GM21381 (cell line): Measurements from ENCODE around the gene VPS54.
A peak's percentile ranks its signal among the peaks of the same experiment; 100 is the strongest.
"Not testable (repeated sequence)": the region's sequence is repeated elsewhere in the genome, so short reads cannot be mapped to it uniquely, and the experiment has no call there.

Experiments
- ATAC-seq: cut with Tn5 transposase; IDR thresholded peaks from one replicate; pipeline ENCODE4 v1.9.1; 2021; ENCODE audit warnings: mild to moderate bottlenecking, moderate library complexity; ENCODE audit not compliant: unreplicated experiment

VPS54 gene

GRCh38 chr2:63994329-63995070 lies 24.7 kb downstream of the VPS54 start:
- not testable (repeated sequence) for ATAC-seq

- ATAC-seq, result no peak
Measured at GRCh38 chr2:63993871-63994270, 25.4 kb downstream of the VPS54 start.

- ATAC-seq, result not testable (repeated sequence)
Measured at GRCh38 chr2:63993130-63993584, 26.1 kb downstream of the VPS54 start.

DNA sequence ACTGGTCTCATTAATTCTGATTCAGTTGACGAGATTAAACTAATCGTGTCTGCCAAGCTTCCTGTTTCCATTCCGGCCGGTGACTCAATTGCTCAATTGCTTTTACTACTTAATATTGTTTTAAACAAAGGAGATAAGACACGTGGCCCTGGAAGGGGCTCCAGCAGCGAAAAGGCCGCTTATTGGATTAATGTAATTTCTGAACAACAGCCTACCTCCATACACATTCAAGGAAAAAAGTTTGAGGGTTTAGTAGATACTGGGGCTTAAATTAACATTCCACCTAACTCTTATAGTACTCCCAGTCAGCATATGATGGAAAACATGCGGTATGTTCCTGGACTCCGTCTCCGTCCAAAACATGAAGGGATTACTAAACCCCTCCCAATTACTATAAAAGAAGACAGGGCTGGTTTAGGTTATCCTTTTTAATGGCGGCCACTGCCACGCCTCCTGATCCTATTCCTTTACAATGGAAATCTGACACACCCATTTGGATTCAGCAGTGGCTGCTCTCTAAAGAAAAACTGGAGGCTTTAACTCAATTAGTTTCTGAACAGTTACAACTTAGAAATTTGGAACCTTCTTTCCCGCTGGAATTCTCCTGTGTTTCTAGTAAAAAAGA lies 27.1 kb downstream of the VPS54 start:
- no peak for ATAC-seq

DNA sequence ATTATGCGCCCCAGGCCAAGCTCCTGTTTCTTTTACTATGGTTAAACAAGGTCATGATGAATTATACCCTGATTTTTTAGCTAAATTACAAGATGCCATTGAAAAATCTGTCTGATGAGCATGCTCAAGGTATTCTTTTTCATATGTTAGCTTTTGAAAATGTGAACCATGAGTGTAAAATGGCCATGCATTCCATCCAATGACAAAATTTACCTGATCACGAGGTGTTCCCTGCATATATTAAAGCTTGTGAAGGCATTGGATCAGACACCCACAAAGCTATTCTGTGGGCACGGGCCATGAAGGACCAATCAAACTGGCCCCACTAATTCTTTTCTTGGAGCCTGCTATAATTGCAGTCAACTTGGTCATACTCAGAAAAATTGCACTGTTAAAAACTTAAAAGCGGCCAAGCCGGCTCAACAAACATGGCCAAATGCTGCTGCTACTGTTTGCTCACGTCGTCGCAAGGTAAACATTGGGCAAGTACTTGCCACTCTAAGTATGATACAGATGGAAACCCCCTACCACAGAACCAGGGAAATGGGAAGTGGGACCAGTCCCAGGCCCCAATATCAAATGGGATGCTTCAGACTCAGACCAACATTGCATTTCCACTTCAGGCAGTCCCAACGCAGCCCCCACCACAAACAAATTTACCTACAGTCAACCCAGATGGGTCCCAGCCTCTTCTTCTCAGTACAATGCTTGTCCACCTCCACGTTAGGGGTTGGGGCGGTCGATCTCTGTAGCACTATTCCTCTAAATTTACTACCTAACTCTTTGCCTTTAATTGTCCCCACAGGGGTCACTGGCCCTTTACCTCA lies 27.8 kb downstream of the VPS54 start:
- ATAC-seq, result not testable (repeated sequence)

GRCh38 chr2:63990072-63990471 lies 29.2 kb downstream of the VPS54 start:
- no peak for ATAC-seq

GRCh38 chr2:63988842-63989436 lies 30.3 kb downstream of the VPS54 start:
- not testable (repeated sequence) for ATAC-seq

DNA sequence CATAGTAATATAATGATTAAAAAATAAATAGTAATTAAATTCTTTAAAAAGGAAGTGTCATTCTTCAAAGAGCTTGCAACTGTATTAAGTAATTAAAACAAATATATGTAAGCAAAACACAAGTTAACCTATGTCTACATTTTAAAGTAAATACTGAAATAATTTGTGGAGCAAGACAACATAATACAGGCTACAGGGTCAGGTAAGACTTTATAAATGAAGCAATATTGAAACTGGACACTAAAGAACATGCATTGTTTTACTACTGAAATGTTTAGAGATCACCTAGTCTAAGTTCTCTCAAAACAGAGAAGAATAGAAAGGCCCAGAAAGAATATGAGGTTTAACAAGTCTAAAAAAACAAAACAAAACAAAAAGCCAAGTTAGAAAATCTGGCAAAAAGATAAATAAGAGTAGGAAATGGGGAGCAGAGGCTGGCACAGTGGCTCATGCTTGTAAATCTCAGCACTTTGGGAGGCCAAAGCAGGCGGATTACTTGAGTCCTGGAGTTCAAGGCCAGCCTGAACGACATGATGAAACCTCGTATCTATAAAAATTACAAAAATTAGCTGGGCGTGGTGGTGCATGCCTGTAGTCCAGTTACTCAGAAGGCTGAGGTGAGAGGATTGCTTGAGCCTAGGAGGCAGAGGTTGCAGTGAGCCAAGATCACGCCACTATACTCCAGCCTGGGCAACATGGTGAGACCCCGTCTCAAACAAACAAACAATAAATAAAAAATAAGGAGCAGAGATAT lies 34.4 kb downstream of the VPS54 start:
- ATAC-seq, result no peak

DNA sequence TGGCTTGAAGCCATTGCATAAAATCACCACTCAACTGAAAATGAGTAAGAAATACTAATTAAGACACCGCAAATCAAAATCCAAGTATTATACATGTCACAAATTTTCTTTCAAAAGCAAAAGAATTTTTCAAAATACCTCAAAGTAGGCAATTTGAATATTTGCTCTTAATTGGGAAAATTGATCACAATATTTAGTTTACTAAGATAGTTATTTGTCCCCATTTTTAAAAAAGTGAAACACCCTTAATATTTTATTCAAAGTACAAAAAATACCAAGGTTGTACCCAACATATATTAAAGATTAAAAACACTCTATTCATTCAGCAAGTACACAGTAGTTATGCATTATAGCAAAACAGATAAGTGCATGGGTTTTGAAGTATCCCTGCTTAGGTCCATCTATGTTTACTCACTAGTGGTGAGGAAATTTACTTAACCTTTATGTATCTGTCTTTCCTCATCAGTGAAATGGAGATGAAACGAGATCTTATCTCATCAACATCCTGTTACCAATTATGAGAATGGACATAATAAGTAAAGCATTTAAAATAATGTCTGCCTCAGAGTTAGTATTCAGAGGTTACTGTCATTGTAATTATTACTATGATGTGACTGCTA lies 35.1 kb downstream of the VPS54 start:
- ATAC-seq, result no peak

DNA sequence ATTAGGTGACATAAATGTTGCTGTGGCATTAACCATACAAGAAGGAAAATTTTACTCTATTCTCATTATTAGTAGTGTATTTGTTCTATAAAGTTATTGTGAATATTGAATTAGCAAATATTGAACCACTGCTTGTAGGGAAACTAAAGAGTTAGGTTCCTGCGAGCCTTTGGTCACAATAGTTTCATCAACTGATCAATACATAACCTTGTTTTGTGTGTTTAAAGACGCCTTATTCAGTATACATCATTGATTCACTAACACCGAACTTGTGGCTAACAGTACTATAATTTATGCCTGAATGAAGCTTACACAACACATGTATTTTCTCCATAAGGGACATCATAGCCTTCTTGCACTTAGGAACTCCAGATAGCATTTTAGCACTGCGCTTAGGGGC lies 36.9 kb downstream of the VPS54 start:
- ATAC-seq, result no peak

DNA sequence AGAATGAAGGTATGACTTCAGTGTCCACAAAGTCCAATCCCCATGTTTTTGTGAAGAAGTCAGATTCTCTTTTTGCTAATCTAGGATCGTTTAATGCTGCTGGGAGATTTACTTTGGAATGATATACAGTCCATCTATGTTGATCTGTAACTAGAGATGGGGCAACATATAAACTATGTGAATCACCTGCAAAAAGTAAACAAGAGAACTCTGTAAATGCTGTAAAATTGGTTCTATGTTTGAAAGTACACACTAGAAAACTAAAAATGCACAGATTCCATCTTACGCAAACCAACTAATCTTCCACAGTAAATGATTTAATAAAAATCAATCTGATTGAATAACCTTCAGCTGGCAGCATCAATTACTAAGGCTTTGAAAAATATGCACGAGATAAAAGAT lies 37.5 kb downstream of the VPS54 start:
- no peak for ATAC-seq

DNA sequence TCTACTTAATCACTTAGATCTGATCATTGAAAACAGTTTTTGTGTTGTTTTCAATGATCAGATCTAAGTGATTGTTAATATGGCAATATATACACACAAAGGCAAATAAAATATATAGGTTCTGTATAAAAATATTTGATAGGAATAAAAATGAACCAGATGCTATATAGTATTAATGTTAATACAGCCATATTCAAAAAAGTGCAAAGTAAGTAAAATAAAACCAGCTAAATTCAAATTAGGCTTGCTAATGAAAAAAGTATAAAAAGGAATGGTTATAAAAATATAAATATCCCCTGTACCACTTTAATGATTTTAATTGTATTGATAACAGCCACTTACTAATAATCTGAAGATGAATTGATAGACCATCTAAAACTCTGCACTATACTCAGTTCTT lies 38.4 kb downstream of the VPS54 start:
- ATAC-seq, result no peak

DNA sequence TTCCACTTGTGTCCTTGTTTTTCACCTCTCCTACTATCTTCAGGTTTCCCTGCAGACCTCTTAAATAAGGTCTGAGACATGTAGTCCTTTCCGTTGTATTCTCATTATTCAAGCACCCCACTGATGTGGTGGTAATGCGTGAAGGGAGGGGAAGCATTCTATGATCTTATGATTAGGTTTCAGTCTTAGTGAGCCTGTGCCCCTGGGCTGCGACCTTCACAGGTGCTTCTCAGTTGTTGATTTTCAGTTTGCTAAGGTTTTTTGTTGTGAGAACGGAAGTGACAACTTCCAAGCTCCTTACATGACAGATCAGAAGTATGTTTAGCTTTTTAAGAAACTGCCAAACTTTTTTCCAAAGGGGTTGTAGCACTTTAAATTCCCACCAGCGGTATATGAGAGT lies 41.3 kb downstream of the VPS54 start:
- peak; percentile 98 for ATAC-seq

DNA sequence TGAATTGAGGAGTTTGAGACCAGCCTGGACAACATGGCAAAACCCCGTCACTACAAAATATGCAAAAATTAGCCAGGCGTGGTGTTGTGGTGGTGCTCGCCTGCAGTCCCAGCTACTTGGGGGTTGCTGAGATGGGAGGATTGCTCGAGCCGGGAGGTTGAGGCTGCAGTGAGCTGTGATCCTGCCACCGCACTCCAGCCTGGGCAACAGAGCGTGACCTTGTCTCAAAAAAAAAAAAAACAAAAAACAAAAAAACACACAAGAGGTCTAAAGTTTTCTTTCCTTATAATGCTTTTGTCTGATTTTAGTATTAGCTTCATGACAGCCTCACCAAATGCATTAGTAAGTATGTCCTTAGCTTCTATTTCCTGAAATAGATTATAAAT lies 43.1 kb downstream of the VPS54 start:
- no peak for ATAC-seq

DNA sequence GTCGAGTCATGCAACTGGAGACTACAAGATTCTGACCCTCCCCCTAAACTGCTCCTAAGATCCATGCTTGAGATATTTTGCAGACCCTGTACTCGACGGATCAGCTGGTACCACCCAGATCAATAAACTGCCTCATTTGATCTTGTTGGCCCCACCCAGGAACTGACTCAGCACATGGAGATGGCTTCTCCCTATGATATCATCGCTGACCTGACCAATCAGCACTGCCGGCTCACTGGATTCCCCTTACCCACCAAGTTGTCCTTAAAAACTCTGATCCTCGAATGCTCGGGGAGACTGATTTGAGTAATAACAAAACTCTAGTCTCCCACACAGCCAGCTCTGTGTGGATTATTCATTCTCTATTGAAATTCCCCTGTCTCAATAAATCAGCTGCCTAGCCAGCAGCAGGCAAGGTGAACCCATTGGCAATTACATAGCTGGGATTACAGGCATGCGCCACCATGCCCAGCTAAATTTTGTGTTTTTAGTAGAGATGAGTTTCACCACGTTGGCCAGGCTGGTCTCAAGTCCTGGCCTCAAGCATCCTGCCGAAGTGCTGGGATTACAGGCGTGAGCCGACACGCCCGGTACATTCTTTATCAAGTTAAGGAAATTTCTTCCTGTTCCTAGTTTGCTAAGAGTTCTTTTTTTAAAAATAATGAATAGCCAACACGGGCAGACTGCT lies 43.6 kb downstream of the VPS54 start:
- ATAC-seq, result no peak

DNA sequence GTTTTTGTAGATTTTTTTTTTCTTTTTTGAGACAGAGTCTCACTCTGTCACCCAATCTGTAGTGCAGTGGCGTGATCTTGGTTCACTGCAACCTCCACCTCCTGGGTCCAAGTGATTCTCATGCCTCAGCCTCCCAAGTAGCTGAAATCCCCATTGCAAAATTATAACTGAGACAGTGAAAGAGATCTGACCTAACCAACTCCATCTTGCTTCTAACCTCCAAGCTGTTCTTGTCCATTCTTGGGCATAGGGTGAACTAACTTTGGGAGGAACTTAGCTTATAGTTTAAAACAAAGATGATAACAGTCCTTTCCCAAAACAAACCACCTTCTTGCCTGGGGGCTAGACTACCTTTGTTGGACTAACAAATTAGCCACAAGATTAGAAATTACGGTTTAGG lies 44.2 kb downstream of the VPS54 start:
- not testable (repeated sequence) for ATAC-seq

DNA sequence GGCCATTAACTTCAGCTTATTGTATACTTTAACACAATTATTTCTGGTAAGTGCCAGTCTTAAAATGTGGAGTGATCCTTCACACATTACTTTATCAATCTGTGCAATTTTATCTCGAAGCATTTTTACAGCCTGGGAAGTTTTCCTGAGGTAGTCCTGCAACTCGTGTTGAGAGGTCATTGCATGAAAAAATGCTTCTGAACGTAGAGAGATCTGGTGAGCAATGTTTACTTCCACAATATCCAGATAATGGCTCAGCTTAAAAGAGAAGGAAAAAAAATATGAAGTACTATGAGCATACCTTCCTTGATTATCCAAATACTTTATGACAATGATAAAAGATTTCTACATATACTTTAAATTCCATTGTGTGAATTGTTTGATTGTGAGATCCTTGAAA lies 57.0 kb downstream of the VPS54 start:
- no peak for ATAC-seq

DNA sequence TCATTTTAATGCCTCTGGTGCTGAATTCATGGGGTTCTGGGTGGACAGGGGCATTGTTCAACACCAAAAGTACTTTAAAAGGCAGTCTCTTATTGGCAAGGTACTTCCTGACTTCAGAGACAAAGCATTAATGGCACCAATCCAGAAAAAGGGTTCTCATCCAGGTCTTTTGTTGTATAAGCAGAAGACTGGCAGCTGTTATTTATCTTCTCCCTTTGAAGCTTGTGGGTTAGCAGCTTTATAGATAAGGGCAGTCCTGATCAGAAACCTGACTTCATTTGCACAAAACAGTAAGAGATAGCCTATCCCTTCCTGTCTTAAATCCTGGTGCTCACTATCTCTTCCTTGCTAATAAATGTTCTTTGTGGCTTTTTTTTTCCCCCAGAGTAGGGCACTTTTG lies 68.8 kb downstream of the VPS54 start:
- ATAC-seq, result no peak

GRCh38 chr2:63942788-63943187 lies 76.4 kb downstream of the VPS54 start:
- ATAC-seq, result no peak

DNA sequence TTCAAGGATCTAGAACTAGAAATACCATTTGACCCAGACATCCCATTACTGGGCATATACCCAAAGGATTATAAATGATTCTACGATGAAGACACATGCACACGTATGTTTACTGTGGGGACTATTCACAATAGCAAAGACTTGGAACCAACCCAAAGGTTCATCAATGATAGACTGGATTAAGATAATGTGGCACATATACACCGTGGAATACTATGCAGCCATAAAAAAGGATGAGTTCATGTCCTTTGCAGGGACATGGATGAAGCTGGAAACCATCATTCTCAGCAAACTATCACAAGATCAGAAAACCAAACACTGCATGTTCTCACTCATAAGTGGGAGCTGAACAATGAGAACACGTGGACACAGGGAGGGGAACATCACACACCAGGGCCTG lies 87.1 kb downstream of the VPS54 start:
- not testable (repeated sequence) for ATAC-seq
